Measurements from ENCODE around the gene CNIH3.

CNIH3 gene

DNA sequence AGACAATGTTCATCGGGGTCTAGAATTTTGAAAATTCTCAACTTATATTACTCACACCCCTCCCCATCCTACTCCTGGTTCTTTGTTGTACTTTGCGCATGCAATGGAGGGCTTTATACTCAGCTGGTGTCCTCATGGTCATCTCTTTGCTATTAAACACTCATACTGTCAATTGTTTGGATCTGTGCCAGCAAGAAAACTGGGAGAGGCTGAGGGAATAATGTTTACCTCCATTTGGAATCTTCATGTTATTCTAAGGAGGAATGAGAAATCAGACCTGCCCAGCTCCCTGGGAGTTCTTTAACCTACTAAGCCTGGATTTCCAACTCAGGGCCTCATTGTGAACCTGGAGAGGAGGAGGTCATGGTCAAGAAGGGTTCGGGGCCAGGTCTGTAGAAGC, 169.5 kb downstream of the CNIH3 start:
- H3K27me3 Mint-ChIP-seq (ENCODE audit: low read depth): no peaks in the 10 kb centered on the region
- H3K27ac Mint-ChIP-seq: no peak overlapping the region
- no peak for DNase-seq (ENCODE audit: low spot score)
- H3K4me1 Mint-ChIP-seq (ENCODE audit: low read depth): peaks cover 12% of the 10 kb centered on the region
- no peaks in the 10 kb centered on the region for H3K9me3 Mint-ChIP-seq
- no peak overlapping the region for H3K4me3 Mint-ChIP-seq
- no peaks in the 10 kb centered on the region for H3K36me3 Mint-ChIP-seq (ENCODE audit: low read depth)

DNA sequence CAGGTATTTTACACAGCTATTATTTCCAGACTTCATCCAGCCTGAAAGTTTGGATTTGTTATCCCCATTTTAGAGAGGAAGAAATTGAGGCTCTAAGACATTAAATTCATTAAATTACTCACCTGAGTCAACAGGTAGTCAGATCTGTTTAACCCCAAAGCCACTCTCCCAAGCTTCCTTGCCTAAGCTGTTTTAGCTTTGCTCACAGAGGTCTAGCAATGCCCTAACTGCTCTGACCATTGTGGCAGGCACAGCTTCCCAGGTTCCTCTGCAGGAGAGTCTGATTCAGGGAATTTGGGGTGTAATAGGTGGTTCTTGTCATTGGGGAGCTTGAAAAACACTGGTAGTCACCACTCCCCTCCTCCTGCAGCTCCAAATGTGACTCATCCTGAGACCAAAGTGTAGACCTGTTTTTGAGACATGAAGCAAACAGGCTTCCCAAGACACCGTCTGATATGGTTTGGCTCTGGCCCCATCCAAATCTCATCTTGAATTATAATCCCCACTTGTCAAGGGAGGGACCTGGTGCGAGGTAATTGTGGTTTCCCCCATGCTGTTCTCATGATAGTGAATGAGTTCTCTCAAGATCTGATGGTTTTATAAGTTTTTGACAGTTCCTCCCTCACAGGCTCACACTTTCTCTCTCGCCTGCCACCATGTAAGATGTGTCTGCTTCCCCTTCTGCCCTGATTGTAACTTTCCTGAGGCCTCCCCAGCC, 170.6 kb downstream of the CNIH3 start:
- Mint-ChIP-seq H3K4me1 (ENCODE audit: low read depth) (peaks cover 12% of the 10 kb centered on the region), H3K36me3 (ENCODE audit: low read depth) (no peaks in the 10 kb centered on the region), H3K27ac (no peak overlapping the region), H3K4me3 (no peak overlapping the region), H3K27me3 (ENCODE audit: low read depth) (no peaks in the 10 kb centered on the region), H3K9me3 (no peaks in the 10 kb centered on the region)
- no peak for DNase-seq (ENCODE audit: low spot score)

DNA sequence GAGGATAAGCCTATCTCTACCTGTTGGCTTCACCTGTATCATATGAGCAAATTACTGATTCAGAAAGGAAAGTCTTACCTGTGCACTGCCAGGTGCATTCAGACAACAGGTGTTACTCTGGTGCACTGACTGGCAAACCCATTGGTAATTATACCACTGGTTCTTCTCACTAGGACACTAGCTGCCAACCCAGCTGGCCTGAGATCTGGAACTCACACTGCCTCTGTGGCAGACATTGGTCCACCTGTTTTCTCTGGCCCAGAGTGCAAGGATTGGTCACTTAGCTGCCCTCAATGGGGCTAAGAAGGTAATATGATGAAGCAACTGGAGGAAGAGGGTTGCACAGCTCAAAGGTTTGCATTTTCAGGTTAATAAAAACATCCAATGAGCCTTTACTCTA, 173.2 kb downstream of the CNIH3 start:
- Mint-ChIP-seq H3K27me3 (ENCODE audit: low read depth) (no peaks in the 10 kb centered on the region), H3K4me1 (ENCODE audit: low read depth) (peaks cover 3% of the 10 kb centered on the region), H3K4me3 (no peak overlapping the region), H3K36me3 (ENCODE audit: low read depth) (no peaks in the 10 kb centered on the region), H3K9me3 (no peaks in the 10 kb centered on the region), H3K27ac (no peak overlapping the region)
- no peak for DNase-seq (ENCODE audit: low spot score)
